CD4-positive, alpha-beta T cell treated with Interferon gamma for 1 hour (primary cell): ENCODE data around the gene RFNG.

ENCODE experiments used
- DNase-seq: peaks from one replicate; pipeline ENCODE4 v3.0.0-alpha.2; 2020

RFNG gene

DNA sequence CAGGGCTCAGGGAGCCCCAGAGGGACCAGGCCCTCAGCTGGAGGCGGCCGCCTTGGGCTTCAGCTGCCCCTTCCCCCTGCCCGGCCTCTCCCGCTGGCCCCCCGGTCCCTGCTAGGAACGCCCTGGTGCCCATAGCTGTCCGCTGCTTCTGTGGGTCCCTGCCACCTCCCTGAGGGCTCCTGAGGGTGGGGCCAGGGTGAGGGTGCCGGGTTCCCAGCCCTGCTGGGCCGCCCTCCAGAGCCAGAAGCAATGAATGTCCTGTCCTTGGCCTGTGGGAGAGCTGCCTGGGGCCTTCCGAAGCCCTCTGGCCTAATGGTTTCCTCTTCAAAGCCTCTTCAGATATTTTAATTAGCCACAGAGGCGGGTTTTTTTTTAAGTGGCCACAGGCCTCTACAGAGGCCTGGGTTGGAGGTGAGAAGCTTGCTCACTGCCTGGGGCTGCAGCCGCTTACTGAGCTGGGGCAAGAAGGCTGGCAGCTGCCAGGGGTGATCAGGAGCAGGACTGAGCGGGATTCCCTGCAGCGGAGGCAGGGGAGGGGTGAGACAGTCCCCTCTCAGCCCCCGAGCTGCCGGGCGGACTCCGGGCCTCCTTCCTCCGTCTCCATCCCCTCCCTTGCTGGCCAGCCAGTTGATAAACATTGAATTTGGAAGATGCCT lies 38.8 kb downstream of the RFNG start:
- no peak for DNase-seq

DNA sequence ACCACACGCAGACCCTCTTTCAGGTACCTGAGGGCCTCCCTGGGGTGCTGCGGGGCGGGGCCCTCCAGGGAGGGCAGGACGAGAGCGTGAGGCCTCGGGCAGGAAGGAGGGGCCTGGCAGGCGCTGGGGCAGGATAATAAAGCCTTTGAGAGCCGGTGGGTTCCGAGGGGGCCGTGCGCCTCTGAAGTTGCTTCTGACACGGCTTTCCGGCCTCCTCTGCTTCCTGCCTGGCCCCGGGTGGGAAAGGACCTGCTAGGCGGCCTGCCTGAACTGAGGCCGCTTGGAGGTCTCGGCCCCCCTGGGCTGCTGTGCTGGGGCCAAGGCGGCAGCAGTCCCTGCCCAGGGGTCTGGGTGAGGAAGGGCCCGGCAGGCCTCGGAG lies 39.4 kb downstream of the RFNG start:
- DNase-seq, result no peak

DNA sequence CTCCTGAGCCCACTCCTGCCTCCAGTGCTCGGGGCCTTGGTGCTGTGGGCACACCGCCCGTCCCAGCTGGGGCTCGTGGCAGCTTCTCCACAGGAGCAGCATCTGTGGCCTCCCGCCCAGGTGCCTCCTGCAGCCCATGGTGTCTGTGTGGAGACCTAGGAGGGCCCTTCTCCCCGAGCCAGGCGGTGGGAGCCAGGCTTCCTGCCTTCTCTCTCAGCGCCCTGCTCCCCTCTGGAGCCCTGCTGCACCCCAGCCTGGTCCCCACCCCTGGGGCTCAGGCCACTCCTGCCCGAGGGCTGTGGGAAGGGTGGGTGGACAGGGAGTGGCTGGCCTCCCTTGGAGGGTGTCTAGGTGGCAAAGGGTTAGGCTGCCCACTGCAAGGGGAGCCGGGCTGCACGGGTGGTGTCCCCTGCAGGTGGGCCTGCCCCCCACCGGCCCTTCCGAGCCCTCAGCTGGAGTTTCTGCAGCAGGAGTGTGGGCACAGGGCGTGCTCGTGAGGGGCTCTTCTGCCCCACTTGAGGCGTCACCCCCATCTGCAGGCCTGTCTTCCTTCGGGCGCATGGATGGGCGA lies 39.9 kb downstream of the RFNG start:
- no peak for DNase-seq

DNA sequence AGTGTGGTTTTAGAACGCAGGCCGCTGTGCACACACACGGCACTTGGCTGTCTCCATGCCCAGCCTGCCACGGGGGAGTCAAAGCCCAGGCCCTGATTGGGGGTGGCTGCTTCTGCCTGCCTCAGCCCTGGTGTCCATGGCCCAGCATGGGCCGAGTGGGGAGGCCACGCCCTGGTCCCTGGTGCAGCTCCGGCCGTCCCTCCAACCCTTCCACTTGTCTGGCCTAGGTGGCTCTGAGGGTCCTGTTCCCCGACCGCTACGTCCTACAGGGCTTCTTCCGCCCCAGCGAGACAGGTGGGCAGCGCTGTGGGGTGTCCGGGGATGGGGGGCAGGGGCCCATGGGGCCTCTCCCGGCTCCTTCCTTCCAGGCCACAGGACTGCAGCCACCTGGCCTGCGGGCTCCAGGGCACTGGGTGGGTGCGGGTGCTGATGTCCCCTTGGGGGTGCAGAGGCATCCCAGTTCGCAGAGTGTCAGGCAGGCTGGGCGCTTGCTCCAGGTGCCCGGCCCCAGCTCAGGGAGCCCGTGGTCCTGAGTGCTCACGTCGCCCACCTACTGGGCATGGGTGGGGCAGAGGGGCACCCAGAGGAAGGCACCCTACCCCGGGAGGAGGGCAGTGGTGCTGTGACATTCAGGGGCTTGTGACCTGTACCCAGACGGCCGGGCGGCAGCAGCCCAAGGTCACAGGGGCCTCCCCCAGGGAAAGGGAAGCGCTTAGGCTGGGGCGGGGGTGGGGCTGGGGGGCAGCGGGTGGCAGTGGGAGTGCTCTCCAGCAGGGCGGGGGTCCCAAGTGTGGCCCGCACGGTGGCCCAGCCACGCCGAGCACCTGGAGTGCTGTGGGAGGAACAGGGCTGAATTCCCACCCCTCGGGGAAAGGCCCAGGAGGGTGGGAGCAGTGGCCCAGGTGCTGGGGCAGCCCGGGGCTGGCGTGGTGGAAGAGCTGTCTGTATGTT lies 40.8 kb downstream of the RFNG start:
- no peak for DNase-seq

DNA sequence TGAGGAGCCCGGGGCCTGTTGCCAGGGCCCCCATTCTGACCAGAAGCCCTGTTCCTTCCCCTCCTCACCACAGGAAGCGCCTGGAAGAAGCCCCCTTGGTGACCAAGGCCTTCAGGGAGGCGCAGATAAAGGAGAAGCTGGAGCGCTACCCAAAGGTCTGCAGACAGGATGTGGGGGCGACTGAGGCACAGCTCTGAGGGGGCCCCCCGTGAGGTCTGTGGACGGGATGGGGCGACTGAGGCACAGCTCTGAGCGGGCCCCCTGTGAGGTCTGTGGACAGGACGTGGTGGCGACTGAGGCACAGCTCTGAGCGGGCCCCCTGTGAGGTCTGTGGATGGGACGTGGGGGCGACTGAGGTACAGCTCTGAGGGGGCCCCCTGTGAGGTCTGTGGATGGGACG lies 42.2 kb downstream of the RFNG start:
- DNase-seq, result no peak

DNA sequence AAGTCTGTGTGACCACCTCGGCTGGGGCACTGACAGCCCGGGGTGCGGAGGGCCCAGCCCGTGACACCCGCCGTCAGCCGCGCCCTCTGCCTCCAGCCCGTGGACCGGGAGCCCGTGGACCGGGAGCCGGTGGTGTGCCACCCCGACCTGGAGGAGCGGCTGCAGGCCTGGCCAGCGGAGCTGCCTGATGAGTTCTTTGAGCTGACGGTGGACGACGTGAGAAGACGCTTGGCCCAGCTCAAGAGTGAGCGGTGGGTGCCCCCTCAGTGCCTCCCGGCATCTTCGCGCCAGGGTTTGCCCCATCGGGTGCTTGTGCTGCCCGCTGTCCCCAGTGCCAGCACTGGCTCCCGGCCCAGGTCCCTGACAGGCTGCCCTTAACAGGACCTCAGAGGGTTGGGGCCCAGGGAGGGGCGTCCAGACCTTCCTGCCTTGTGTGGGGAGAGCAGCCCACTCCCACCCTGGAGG lies 42.6 kb downstream of the RFNG start:
- DNase-seq, result no peak

DNA sequence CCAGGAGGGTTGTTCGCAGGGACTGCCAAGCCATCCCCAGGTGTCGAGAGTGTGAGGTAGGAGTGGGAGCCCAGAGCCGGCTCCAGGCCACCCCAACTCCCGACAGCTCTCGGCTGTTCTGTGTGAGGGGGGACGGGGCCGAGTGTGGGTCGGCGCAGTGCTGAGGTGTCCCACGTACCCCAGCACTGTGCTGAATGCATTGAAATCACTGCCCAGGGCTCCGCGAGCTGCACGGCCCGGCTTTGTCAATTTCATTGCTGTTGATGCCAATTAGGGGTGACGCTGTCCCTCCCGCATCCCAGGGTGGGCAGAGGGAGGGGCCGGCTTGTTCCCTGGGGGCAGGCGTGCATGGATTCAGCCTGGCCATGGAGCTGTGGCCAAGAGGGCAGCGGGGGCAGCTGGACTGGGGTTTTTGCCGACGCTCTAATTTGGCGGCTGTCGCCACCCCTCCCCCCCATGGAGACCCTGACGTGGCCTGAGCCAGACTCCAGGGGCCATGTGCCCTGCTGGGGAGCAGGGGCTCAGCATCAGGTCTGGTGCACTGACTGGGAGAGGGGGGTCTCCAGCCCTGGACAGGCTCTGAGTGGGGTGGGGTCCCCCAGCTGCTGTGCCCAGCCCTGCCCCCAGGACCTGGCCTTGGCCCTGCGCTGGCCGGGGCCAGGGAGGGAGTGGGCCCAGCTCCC lies 43.2 kb downstream of the RFNG start:
- DNase-seq, result no peak

DNA sequence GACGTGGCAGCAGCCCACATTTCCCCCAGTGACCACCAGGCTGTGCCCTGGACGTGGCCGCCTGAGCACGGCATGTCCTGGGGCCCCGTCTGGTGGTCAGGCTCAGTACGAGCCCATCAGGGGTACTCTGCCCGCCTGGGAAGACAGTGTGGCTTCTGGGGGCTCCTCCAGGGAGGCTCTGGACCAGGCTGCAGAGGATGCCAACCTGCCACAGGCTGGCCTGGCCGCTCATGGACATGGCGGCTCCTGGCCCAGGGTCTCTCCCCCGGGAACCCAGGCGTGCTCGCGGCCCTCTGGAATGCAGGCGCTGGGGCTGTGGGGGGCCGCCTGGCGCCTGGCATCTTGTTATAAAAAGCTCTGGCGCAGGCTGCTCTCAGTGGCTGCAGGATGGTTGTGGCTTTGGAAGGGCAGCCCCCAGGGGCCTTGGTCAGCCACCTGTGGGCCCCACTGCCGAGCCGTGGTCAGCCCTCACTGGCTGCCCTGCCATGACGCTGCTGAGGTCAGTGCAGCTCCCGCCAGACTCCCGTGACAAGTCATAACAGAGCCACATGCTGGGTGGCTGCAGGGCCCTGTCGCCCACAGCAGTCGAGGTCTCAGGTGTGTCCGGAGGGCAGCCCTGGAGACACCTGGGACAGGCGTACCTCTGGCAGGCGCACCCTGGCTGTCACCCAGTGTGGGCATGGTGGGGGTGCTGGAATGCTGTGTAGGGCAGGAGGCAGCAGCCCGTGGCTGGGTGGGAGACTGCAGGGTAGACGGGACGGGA lies 43.9 kb downstream of the RFNG start:
- no peak for DNase-seq

DNA sequence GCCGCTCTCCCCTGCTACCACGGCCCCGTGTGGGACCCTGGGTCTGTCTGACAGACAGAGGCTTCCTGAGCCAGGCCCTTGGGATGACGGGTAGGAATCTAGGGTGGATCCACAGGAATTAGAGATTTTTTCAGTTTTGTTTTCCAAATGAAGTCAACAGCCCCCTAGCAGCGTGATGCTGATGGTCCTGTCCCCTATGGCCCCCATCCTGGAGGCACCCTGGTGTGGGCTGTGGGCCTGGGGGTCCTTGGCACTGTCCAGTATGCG lies 44.5 kb downstream of the RFNG start:
- no peak for DNase-seq

DNA sequence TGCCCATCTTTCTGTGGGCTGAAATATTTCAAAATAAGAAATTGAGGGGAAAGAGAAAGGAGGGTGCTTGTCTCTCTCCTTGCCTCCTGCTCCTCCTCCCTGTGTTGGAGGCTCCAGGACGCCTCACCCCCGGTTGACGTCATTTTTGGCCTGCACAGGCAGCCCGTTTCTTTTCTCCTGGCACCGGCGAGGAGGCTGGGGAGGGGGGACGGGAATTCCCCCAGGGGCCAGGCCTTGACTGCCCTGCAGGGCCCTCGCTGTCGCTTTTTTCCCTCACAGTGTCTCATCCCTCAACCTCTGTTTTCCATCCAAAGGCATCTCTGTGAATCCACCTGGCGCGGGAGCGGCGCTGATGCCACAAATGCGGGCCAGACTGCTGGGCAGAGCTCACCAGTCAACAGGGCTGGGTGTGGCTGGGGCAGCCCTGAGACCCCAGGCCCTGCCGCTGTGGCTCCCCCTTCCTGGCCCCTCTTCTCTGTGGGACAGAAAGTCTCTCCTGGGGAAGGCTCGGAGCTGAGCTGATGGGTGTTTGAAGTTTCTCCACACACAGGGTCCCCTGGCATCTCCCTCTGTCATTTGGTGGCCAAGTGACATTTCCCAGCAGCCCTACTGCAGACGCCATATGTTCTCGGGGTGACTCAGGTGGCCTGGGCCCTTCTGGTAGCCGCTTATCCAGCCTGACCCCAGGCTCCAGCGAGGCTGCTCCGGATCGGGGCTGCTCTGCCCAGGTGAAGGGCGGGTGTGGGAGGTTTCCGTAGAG lies 45.0 kb downstream of the RFNG start:
- no peak for DNase-seq

DNA sequence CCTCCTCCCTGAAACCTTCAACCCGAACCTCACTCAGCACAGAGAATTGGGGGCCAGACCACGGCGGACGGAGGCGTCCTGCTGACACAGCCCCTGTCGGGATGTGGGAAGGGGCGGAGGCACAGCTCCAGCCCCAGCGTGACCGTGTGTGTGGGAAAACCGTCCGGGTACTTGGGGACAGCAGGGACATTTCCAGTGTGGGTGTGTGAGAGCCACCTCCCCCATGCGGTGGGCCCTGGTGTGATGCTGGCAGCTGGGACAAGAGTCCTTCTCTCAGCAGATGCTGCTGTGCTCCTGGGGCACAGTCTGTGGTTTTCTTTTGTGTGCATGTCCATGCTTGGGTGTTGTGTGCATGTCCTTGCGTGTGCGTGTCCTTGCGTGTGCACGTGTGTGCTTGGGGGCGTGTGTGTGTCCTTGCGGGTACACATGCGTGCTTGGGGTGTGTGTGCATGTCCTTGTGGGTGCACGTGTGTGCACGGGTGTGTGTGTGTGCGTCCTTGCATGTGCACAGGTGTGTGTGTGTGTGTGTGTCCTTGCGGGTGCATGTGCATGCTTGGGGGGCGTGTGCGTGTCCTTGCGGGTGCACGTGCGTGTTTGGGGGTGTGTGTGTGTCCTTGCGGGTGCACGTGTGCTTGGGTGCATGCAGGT lies 45.8 kb downstream of the RFNG start:
- no peak for DNase-seq

DNA sequence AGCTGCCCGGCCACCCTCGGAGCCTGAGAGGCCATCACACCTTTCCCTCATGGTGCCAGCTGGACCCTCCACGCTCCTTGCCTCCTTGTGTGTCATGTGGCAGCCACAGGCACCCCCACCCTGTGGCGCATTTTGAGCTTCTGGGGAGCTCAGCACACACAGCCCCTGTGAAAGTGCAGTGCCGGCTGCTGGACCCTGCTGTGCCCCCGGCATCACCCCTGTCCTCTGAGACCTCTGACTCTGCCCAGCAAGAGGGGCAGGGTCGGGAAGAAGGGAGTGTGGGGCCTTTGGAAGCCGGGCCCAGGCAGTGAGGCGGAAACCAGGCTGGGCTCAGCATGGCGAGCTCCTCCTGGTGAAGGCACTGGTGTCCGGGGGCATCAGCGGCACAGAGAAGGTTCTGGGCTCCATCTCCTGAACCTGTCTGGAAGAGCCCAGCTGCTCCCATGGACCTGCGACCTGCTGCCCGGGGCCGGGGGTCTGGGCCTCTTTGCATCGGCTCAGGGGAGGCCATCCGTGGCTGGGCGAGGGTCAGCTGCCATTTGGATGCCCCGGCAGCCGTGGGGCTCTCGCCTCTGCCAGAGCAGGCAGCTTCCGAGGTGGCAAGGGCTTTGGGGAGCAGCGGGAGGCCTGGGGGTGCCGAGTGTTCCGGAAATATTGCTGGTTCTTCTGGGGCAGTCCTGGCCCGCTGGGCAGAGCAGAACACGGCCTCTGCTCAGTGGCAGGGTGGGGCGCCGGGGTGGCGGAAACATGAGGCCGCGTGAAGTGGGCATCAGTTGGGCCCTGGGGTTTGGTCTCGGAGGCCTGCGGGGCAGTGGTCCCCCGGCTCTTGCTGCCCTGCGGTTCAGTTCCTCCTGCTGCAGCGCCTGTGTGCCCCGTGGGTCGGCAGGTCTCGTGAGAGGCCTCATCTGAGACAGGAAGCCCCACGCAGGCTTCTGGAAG lies 46.8 kb downstream of the RFNG start:
- no peak for DNase-seq

DNA sequence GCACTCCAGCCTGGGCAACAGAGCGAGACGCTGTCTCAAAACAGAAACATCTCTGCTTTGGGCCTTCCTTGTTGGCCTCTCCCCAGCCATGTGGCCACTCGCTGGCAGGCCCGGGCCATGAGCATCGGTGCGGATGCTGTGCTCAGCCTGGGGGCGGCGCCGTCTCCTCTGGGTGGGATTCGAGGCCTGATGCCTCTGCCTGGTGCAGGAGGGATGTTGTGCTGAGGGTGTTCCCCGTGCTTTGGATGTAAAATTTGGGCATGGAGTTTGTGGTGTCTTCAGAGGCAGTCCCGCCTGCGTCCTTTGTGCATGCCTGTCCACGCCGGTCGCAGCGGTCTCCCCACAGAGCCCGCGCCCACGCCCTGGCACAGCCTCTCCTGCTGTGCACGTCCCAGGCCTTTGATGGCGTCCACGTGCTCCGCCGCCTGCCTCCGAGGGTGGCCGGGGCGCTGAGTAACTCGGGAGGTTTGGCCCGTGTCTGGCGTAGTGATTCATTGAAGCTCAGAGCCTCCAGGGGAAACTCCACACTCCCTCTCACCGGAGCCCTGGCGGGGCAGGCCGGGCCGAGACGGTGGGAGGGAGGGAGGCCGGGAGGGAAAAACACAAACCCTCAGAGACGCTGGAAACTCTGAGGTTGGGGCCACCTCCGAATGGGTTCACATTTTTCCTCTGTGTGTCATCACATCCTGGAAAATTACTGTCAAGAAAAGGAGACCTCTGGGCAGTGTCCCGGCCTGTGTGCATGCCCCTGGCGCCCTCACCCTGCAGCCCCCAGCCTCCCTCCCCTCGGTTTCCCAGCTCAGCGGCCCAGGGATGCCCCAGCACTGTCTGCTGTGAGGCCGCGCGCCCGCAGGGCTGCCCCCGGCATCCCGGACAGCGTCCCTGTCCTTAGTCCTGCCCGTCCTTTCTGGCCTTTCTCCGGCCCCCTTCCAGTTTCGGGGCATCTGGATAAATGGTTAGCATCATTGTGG lies 47.9 kb downstream of the RFNG start:
- no peak for DNase-seq

DNA sequence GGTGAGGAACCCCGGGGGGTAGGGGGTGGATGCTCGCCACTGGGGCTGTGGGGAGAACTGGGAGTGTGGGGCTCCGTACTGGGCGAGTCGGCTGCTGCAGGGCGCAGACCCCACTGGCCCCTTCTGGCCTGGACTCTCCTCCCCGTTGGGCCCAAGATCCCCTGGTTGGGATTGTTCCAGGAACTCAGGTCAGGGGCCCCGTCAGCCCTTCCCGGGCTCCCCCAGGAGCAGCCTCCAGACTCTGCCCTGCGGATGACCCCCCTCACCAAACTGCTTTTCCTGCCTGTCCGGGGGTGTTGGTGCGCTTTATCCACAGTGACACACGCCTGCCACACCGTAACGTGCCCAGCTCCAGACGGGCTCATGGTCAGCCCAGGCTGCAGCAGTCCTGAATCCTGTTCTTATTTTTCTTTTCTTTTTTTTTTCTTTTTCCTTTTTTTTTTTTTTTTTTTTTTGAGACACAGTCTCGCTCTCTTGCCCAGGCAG lies 50.0 kb downstream of the RFNG start:
- DNase-seq, result no peak

DNA sequence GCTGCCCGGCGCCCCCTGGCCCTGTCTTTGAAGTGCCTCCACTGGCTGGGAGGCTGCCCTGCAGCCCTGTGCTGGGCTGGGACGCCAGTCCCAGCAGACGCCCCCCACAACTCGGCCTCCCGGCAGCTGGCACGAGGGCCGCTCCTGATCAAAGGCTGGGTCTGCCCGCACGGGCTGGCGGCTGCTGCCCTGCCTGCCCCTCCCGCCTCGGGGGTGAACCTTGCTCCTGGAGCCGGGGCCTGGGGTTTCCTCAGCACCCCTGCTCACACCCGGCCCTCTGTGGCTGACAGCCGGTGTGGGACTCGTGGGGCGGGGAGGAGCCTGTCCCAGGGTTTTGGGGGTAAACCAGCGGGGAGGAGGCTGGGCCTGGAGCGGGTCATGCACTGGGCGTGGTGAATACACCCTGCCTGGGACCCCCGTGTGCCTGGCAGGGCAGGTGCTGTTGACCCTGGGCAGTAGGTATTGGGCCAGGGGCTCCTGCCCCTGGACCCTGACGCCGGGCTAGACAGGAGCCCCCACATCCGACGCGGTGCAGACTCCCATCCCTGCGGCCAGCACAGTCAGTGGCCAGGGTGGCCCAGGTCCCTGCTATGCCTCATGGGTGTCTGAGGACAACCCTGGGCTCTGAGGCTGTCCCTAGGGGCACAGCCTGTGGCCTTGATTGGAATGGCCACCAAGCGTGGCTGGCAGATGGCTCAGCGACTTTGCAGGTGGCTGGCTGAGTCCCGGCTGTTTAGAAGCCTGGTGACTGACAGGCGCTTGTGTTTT lies 50.6 kb downstream of the RFNG start:
- no peak for DNase-seq

DNA sequence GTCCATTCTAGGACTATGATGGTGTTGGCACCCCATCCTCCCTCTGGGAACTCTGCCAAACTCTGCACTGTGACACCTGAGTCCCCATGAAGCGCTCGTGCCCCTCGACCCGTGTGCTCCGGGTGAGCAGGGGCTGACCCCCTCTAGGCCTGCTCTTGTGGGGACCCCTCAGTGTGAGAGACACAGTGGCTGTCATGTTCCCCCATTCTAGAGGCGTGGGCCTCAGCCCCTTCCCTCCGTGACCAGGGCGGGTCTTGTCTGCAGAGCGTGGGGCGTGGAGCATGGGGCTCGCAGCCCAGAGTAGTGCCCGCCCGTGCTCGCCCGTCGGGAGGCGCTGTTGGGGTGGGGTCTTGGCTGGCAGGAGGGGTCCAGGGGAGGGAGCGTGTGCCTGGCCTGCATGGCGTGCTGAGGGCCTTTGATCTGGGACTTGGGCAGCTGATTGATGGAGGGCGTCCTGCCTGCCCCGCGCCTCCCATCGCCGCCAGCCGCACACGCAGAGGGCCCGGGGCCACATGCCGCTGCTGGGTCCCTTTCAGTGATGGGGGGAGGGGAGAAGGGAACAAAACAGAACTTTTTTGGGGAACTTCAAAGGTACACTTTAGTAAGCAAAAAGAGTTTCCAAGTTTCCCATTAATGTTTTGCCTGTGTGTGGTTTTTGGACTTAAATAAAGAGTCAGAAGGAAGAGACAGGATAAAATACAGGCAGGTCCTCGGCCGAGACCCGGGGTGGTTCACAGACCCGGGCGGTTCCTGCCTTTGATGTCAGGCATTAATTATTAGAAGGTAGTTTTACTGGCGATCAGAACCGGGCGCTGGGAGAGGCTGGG lies 51.4 kb downstream of the RFNG start:
- DNase-seq, result no peak

DNA sequence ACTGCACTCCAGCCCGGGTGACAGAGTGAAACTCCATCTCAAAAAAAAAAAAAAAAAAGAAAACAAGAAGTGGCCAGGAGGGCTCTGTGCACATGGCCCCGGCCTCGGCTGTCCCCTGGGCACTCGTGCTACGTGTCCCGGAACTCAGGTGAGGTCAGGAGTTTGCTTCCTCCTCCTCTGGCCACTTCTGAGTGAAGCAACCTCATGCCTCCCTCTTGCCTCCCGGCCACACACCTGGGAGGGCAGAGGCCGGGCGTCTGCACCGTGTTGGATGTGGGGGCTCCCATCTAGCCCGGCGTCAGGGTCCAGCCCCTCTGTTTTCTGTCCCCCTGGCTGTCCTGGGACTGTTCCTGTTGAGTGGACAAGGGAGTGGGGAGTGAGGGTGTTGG lies 52.0 kb downstream of the RFNG start:
- no peak for DNase-seq
